ENCODE data around the gene STK38L. TPM values are rescaled to one million over a fixed set of nuclear protein-coding genes. Genes with fewer than 3 reads are reported as not detected.

STK38L gene
- total and polyA plus RNA-seq, 2 of the 8 experiments (the other 6 are each of a cell fraction or from before 2014, with no cell fraction given), result 8.1 to 63.6 TPM

DNA sequence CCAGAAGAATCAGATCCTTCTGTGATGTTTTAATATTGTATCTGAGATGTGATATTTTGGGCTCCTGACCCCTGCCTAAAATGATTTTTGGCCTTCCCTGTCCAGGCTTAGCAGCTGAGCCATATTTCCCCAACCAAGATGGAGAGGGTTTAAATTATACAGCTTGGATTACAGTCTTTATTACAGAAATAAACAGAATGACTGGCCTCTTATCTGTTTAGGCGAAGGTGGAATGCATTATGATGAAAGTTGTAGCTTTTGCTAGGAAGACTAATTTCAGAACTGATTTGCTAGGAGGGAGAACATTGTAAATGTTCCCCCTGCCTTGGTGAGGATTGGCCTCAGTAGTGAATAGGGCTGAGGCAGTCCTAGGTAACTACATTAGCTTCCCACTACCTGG lies 111.9 kb downstream of the STK38L start:
- Histone ChIP-seq H3K9me3 (ENCODE audit: insufficient read depth in 2 of 2, low read depth in 1 of 2, low read length in 1 of 2) (no peaks in the 10 kb centered on the region), H3K4me2 (ENCODE audit: insufficient read depth in 1 of 2, low read depth in 2 of 2, low read length in 2 of 2) (no peak overlapping the region), H2AFZ (ENCODE audit: low read length) (no peak overlapping the region), H2BK5ac (ENCODE audit: low read depth, low read length) (no peak overlapping the region), H2BK15ac (ENCODE audit: low read length) (no peak overlapping the region), H3K4me3 (ENCODE audit: extremely low read depth in 1 of 4, insufficient read depth in 2 of 4, low read depth in 3 of 4, low read length in 4 of 4) (no peak overlapping the region), H2BK12ac (ENCODE audit: low read depth, low read length) (no peak overlapping the region), H3K23me2 (ENCODE audit: low read depth, low read length) (no peaks in the 10 kb centered on the region), H3K36me3 (ENCODE audit: control insufficient read depth in 2 of 4, insufficient read depth in 4 of 4, low read length in 3 of 4) (no peaks in the 10 kb centered on the region), H3K4me1 (replicated peaks in 1 of 4; ENCODE audit: control insufficient read depth in 3 of 4, insufficient read depth in 4 of 4, low read length in 3 of 4) (0 out of 7 replicates have a peak, but pooled peaks cover 0 to 2% (median 0%) of the 10 kb centered on the region in 4 experiments), H3K23ac (ENCODE audit: insufficient read length) (no peak overlapping the region), H3K27ac (ENCODE audit: low read depth, low read length) (no peak overlapping the region), H4K20me1 (replicated peaks in 1 of 2; ENCODE audit: control insufficient read depth in 1 of 2, insufficient read depth in 2 of 2, low read length in 2 of 2) (no peaks in the 10 kb centered on the region), H3K56ac (replicated peaks; ENCODE audit: insufficient read length, low read depth, low read length) (no peak overlapping the region), H2BK20ac (ENCODE audit: low read length) (no peak overlapping the region), H3K79me2 (ENCODE audit: control insufficient read depth in 1 of 2, insufficient read depth in 2 of 2, low read length in 2 of 2) (0 out of 4 replicates have a peak, but pooled peaks cover 0 to 5% of the 10 kb centered on the region in 2 experiments), H4K91ac (replicated peaks; ENCODE audit: insufficient read length, low read length) (no peak overlapping the region), H3K9ac (replicated peaks in 1 of 4; ENCODE audit: extremely low read depth in 1 of 4, low read depth in 3 of 4, low read length in 3 of 4) (no peak overlapping the region), H3K18ac (ENCODE audit: extremely low read depth, low read length) (no peak overlapping the region), H3K4ac (replicated peaks; ENCODE audit: insufficient read length, low read depth, low read length) (no peak overlapping the region), H3K27me3 (replicated peaks in 1 of 4; ENCODE audit: control insufficient read depth in 3 of 4, extremely low read depth in 1 of 4, insufficient read depth in 3 of 4, low read length in 3 of 4) (no peaks in the 10 kb centered on the region), H4K5ac (ENCODE audit: insufficient read length, low read depth, low read length) (no peak overlapping the region), H4K8ac (ENCODE audit: extremely low read depth, insufficient read depth, low read length) (no peak overlapping the region), H2BK120ac (replicated peaks; ENCODE audit: low read depth, low read length) (no peak overlapping the region), H3K79me1 (ENCODE audit: low read depth, low read length) (no peaks in the 10 kb centered on the region), H2AK5ac (ENCODE audit: low read depth, low read length) (no peak overlapping the region), H3K14ac (ENCODE audit: insufficient read length) (no peak overlapping the region)
- 100% methylated on average over 1 of the region's 1 CpG; no CpG with 5 or more reads in 1 of the 2 experiments for WGBS, 2 experiments (ENCODE audit: extremely low coverage in 1 of 2, insufficient coverage in 1 of 2, insufficient read length in 1 of 2, insufficient replicate concordance in 2 of 2, low coverage in 1 of 2, low lambda C conversion rate in 2 of 2, missing lambda C conversion rate in 1 of 2)
- ChIA-PET POLR2A (ENCODE audit: partially characterized antibody) (interaction anchor here (1.4 kb wide), 1 partner anchor 24 kb away, joined by 3 read pairs; no protein-coding TSS in a partner anchor), CTCF (ENCODE audit: partially characterized antibody) (interaction anchor here (1.0 to 1.4 kb wide), 3 partner anchors 8 to 63 kb away, joined by 3 to 4 read pairs (median 3); no protein-coding TSS in a partner anchor)
- FAIRE-seq (no peak), DNase-seq (ENCODE audit: low read depth in 1 of 2, low spot score in 2 of 2) (no peak)
- no peak for TF ChIP-seq RNF2 (IDR thresholded peaks at IDR 0.05; ENCODE audit: borderline replicate concordance, low read depth, low read length, missing control alignments, poor library complexity, severe bottlenecking)

Data from H1 (cell line).